T-helper 22 cell (primary cell): Measurements from ENCODE around the gene TIAM2.

Source experiments
- DNase-seq: peaks from one replicate; pipeline ENCODE4 v3.0.0-alpha.2; 2020; ENCODE audit warnings: low read depth

Gene TIAM2

GRCh38 chr6:155235087-155235486 lies 240.0 kb downstream of the TIAM2 start:
- DNase-seq: no peak

- DNase-seq: no peak
Measured at GRCh38 chr6:155237613-155238012, 242.5 kb downstream of the TIAM2 start.

- DNase-seq: no peak
Measured at GRCh38 chr6:155240905-155241600, 245.9 kb downstream of the TIAM2 start.

GRCh38 chr6:155241966-155242365 lies 246.9 kb downstream of the TIAM2 start:
- DNase-seq: no peak

- no peak for DNase-seq
Measured at GRCh38 chr6:155244434-155244833, 249.3 kb downstream of the TIAM2 start.

GRCh38 chr6:155245193-155245592 lies 250.1 kb downstream of the TIAM2 start:
- DNase-seq: no peak

- DNase-seq: no peak
Measured at GRCh38 chr6:155245831-155246230, 250.7 kb downstream of the TIAM2 start.

GRCh38 chr6:155246825-155247224 lies 251.7 kb downstream of the TIAM2 start:
- no peak for DNase-seq

GRCh38 chr6:155247618-155248007 lies 252.5 kb downstream of the TIAM2 start:
- no peak for DNase-seq

GRCh38 chr6:155248008-155249001 lies 253.2 kb downstream of the TIAM2 start:
- DNase-seq: no peak

- no peak for DNase-seq
Measured at GRCh38 chr6:155250701-155251381, 255.7 kb downstream of the TIAM2 start.

GRCh38 chr6:155252581-155252980 lies 257.5 kb downstream of the TIAM2 start:
- DNase-seq: no peak

- DNase-seq: no peak
Measured at GRCh38 chr6:155253337-155253736, 258.2 kb downstream of the TIAM2 start.

GRCh38 chr6:155254139-155254538 lies 259.0 kb downstream of the TIAM2 start:
- DNase-seq: no peak

- DNase-seq: no peak
Measured at GRCh38 chr6:155256122-155256795, 261.1 kb downstream of the TIAM2 start.

GRCh38 chr6:155257796-155258195 lies 262.7 kb downstream of the TIAM2 start:
- no peak for DNase-seq

GRCh38 chr6:155259204-155259603 lies 264.1 kb downstream of the TIAM2 start:
- no peak for DNase-seq

GRCh38 chr6:155259897-155260296 lies 264.8 kb downstream of the TIAM2 start:
- no peak for DNase-seq

GRCh38 chr6:155260686-155261085 lies 265.6 kb downstream of the TIAM2 start:
- no peak for DNase-seq

- no peak for DNase-seq
Measured at GRCh38 chr6:155261111-155261900, 266.2 kb downstream of the TIAM2 start.

- DNase-seq: no peak
Measured at GRCh38 chr6:155262655-155263054, 267.5 kb downstream of the TIAM2 start.
